ENCODE measurements around the gene ACOT12. TPM values are rescaled to one million over a fixed set of nuclear protein-coding genes. Genes with fewer than 3 reads are reported as not detected.

Gene ACOT12
- total RNA-seq, 1 donor from 2014 or later = not detected

DNA sequence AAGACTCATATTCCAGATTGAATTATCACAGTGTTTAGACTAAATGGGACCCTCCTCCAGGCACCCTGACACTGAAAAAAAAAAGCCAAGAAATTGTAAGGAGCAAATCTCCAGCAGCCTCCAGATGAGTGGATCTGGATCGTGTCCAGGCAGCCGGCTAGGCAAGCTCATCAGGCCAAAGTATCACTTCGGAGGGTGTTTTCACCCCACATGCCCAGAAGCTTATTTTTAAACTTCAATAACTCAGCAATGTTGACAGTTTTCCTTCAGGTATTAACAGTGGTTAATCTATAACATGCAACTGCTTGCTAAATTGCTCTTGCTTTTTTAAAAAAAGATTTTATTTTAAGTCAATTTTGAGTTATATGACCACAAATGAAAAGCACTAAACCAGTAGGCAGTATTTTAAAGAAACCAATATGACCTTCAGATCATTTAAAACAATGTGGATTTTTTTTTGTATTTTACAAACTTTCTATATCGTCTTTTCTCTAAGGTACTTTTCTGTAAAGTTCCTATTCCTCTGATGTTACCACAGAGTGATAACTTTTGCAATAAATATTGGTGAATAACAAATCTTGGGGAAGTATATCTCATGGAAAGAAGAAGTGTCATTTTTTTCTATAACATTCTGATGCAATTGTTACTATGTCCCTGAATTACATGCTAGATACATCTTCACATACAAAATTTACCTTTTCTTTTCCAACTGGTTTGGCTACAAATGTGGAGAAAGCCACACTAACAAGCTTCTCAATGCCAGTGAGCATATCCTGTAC is 30.7 kb downstream of the ACOT12 start:
- no peak for DNase-seq (ENCODE audit: low read depth, low spot score)
- H3K36me3 Mint-ChIP-seq (ENCODE audit: low read depth) = no peaks in the 10 kb centered on the region
- no peak overlapping the region for H3K4me3 Mint-ChIP-seq
- no peak overlapping the region for H3K27ac Mint-ChIP-seq (ENCODE audit: unreplicated experiment)
- no peaks in the 10 kb centered on the region for H3K27me3 Mint-ChIP-seq (ENCODE audit: low read depth)
- TF ChIP-seq, protein P1, sequence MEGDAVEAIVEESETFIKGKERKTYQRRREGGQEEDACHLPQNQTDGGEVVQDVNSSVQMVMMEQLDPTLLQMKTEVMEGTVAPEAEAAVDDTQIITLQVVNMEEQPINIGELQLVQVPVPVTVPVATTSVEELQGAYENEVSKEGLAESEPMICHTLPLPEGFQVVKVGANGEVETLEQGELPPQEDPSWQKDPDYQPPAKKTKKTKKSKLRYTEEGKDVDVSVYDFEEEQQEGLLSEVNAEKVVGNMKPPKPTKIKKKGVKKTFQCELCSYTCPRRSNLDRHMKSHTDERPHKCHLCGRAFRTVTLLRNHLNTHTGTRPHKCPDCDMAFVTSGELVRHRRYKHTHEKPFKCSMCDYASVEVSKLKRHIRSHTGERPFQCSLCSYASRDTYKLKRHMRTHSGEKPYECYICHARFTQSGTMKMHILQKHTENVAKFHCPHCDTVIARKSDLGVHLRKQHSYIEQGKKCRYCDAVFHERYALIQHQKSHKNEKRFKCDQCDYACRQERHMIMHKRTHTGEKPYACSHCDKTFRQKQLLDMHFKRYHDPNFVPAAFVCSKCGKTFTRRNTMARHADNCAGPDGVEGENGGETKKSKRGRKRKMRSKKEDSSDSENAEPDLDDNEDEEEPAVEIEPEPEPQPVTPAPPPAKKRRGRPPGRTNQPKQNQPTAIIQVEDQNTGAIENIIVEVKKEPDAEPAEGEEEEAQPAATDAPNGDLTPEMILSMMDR (conservative IDR thresholded peaks at IDR 0.05) = no peak
- no peaks in the 10 kb centered on the region for H3K9me3 Mint-ChIP-seq
- peaks cover 23% of the 10 kb centered on the region for H3K4me1 Mint-ChIP-seq

DNA sequence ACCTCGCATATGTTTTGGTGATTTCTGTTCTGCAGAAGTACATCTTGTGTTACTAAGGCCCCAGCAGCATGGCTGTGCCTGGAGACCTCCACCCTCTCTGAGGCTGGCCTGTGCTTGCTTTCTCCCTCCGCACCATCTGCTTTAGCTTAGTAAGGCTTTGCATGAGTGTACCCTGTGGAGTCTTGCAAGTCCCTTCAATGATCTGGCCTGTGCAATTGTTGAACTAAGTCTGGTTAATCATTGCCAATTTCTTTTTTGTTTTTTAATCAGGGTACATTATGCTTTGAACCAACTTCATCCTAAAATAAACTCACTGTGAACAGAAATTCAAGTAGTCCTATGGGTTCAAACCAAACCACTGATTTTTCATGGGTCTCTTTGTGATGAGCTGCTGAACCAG is 32.3 kb downstream of the ACOT12 start:
- TF ChIP-seq, protein P1 (conservative IDR thresholded peaks at IDR 0.05) = no peak
- Mint-ChIP-seq H3K9me3 (no peaks in the 10 kb centered on the region), H3K36me3 (ENCODE audit: low read depth) (no peaks in the 10 kb centered on the region), H3K27ac (ENCODE audit: unreplicated experiment) (no peak overlapping the region), H3K27me3 (ENCODE audit: low read depth) (no peaks in the 10 kb centered on the region), H3K4me3 (no peak overlapping the region), H3K4me1 (peaks cover 18% of the 10 kb centered on the region)
- no peak for DNase-seq (ENCODE audit: low read depth, low spot score)

DNA sequence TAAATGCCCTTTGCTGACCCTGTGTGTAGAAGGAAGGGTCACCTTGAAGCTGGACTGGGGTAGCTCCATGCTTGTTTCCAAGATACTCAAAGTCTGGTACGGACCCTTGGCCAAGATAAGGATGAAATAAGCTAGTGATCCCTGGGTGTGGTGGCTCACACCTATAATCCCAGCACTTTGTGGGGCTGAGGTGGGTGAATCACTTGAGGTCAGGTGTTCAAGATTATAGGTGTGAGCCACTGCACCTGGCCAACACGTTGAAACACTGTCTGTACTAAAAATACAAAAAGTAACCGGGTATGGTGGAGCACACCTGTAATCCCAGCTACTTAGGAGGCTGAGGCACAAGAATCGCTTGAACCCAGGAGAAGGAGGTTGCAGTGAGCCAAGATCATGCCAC is 33.3 kb downstream of the ACOT12 start:
- H3K9me3 Mint-ChIP-seq = no peaks in the 10 kb centered on the region
- peaks cover 11% of the 10 kb centered on the region for H3K4me1 Mint-ChIP-seq

DNA sequence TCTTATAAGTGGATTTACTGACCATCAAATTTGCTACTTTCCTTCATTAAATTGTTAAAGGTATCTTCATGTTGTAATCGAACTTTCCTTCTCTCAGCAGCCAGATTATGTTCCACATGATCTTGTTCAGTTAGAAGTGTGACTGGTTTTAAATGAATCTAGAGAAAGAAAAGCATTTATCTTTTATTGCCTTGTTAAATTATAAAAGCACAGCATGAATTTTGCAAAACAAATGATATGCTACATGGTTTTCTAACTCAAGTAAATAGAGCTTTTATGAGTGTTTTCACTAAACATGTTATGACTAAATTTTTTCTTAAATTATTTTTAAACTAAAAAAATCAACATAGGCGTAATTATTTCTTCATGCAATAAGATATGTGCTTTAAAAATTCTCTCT is 34.1 kb downstream of the ACOT12 start:
- no peaks in the 10 kb centered on the region for H3K36me3 Mint-ChIP-seq (ENCODE audit: low read depth)
- H3K4me1 Mint-ChIP-seq = peaks cover 11% of the 10 kb centered on the region

More for the DNA sequence above, 33.3 kb downstream of the ACOT12 start:
- no peaks in the 10 kb centered on the region for H3K36me3 Mint-ChIP-seq (ENCODE audit: low read depth)
- no peaks in the 10 kb centered on the region for H3K27me3 Mint-ChIP-seq (ENCODE audit: low read depth)
- TF ChIP-seq, protein P1 (conservative IDR thresholded peaks at IDR 0.05) = no peak
- no peak overlapping the region for H3K4me3 Mint-ChIP-seq
- no peak overlapping the region for H3K27ac Mint-ChIP-seq (ENCODE audit: unreplicated experiment)
- DNase-seq (ENCODE audit: low read depth, low spot score) = no peak

DNA sequence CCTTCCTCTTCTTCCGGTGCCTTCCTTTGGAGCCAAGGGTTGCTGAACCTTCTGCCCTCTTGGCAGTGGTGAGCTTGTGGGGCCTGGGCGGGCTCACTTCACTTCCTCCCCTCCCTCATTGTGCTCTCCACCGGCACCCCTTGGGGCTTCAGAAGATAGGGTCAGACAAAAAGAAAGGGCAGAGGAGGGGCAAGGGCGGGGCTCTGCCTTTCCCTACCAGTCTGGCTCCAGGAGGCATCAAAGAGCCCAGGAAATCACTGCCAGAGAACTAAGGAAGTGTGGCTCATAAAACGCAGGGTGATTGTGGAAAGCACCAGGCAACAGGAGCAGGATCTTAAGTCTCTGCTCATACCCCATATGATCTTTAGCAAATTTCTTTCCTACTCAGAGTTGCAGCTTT is 34.8 kb downstream of the ACOT12 start:
- H3K4me3 Mint-ChIP-seq = no peak overlapping the region
- H3K27ac Mint-ChIP-seq (ENCODE audit: unreplicated experiment) = no peak overlapping the region
- no peaks in the 10 kb centered on the region for H3K9me3 Mint-ChIP-seq
- H3K36me3 Mint-ChIP-seq (ENCODE audit: low read depth) = no peaks in the 10 kb centered on the region
- TF ChIP-seq, protein P1 (conservative IDR thresholded peaks at IDR 0.05) = no peak
- DNase-seq (ENCODE audit: low read depth, low spot score) = no peak
- H3K27me3 Mint-ChIP-seq (ENCODE audit: low read depth) = no peaks in the 10 kb centered on the region
- peaks cover 11% of the 10 kb centered on the region for H3K4me1 Mint-ChIP-seq

More for the DNA sequence above, 34.1 kb downstream of the ACOT12 start:
- H3K9me3 Mint-ChIP-seq = no peaks in the 10 kb centered on the region
- no peak overlapping the region for H3K27ac Mint-ChIP-seq (ENCODE audit: unreplicated experiment)
- H3K4me3 Mint-ChIP-seq = no peak overlapping the region
- no peaks in the 10 kb centered on the region for H3K27me3 Mint-ChIP-seq (ENCODE audit: low read depth)
- TF ChIP-seq, protein P1 (conservative IDR thresholded peaks at IDR 0.05) = no peak
- no peak for DNase-seq (ENCODE audit: low read depth, low spot score)

Measured in neural crest cell (in vitro differentiated cells).